Measurements from ENCODE around the gene LRRC37B. TPM values are rescaled to one million over a fixed set of nuclear protein-coding genes. Genes with fewer than 3 reads are reported as not detected.
A peak's percentile ranks its signal among the peaks of the same experiment; 100 is the strongest.
"Not testable (repeated sequence)": the region's sequence is repeated elsewhere in the genome, so short reads cannot be mapped to it uniquely, and the experiment has no call there.

The LRRC37B gene
- total RNA-seq, 1 donor from 2014 or later: 17.0 TPM

DNA sequence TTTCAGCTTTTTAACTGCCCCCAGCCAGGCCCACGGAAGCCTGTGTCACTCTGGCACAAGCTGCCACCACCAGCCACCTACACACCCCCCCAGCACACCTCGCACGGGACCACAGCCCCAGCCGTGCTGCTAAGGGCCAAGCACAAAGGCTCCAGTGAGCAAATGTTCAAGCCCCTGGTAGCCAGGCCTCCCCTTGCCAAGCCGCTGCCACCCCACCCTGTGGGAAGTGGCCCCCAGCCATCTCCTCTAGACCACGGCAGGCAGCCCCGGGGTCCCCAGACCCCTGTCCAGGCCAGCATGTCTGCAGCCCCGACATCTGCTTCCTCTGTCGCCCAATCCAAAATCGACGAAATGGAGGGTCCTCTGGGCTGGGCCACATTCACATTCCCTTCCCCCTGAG is 35.1 kb downstream of the LRRC37B start:
- DNase-seq: not testable (repeated sequence)

GRCh38 chr17:32045611-32046010 is 38.4 kb downstream of the LRRC37B start:
- not testable (repeated sequence) for DNase-seq

GRCh38 chr17:32047663-32048062 is 40.5 kb downstream of the LRRC37B start:
- DNase-seq: not testable (repeated sequence)

- not testable (repeated sequence) for DNase-seq
These were observed 47.8 kb downstream of the LRRC37B start for GRCh38 chr17:32054985-32055384.

DNA sequence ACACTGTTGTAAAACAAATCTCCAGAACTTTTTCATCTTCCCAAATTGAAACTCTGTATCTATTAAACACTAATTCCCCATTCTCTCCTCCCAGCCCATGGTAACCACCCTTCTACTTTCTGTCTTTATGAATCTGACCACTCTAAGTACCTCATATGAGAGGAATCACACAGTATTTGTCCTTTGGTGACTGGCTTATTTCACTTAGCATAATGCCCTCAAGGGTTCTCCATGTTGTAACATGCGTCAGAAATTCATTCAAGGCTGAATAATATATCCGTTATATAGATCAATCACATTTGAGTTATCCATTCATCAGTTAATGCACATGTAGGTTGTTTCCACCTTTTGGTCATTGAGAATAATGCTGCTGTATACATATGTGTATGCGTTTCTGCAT is 48.2 kb downstream of the LRRC37B start:
- not testable (repeated sequence) for DNase-seq

GRCh38 chr17:32056500-32056899 is 49.3 kb downstream of the LRRC37B start:
- DNase-seq: not testable (repeated sequence)

GRCh38 chr17:32057460-32058105 is 50.4 kb downstream of the LRRC37B start:
- DNase-seq: not testable (repeated sequence)

GRCh38 chr17:32060695-32061094 is 53.5 kb downstream of the LRRC37B start:
- not testable (repeated sequence) for DNase-seq

GRCh38 chr17:32061840-32062239 is 54.7 kb downstream of the LRRC37B start:
- not testable (repeated sequence) for DNase-seq

DNA sequence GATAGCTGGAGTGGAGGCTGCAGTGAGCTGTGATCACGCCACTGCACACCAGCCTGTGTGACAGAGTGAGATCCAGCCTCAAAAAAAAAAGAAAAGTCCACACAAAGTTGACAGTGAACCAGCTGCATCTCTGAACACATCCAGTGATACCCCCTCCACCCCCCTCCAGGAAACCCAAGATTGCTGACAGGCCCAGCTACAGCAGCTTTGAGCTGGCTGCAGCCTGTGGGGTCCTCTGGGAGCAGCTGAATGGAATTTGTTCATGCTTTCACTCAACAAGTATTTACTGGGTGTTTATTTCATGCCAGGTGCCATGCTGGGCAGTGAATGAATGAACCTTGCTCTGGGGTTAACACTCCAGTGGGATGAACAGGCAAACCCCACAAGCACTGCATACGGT is 56.9 kb downstream of the LRRC37B start:
- not testable (repeated sequence) for DNase-seq

DNA sequence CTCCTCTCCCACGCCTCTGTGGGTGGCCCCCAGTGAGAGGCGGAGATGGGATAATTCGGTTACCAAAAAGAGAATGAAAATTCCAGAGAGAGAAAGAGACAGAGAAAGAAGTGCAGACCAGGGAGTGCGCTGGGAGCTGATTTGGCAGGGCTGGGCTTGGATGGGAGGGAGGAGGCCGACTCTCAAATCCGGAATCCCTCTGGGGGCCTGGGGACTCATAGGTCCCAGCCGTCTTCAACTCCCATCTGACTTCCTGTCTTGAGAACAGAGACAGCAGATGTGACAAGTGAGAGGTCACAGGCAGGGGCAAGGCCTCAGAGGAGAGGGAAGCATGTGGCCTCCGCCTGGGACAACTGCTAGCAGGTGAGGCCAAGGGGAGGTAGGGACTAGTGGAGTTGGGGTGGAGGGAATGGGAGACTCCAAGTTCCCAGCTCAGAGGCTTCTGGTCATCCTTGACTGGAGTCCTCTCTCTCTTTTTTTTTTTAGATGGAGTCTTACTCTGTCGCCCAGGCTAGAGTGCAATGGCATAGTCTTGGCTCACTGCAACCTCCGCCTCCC is 59.0 kb downstream of the LRRC37B start:
- DNase-seq: not testable (repeated sequence)

DNA sequence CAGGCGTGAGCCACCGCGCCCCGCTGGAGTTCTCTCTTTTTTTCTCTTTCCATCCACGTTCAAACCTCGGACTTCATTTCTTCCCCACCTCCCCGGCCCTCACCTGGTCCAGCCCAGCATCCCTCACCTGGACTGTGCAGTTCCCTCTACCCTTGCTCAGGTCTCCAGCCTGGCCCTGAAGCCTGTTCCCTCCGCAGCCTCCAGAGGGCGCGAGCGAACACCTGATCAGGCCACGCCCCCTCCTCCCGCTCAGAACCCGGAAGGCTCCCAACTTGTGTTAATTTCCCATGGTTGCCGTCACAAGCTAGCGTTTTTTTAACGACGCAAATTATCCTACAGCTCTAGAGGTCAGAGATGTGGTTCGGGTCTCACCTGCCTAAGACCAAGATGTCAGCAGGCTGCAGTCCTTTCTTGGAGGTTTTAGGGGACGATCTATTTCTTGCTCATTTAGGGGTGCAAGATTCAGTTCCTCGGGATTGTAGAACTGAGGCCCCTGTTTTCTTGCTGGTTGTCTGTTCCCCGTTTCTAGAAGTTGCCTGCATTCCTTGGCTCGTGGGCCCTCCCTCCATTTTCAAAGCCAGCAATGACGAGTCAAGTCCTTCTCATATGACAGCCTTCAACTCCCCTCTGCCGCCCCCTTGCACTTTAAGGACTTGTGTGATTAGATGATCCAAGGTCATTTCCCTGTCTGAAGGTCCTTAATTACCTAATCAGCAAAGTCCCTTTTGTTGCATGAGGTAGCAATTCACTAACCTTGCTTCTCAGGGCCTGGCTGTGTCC is 59.9 kb downstream of the LRRC37B start:
- DNase-seq: peak; percentile 28

DNA sequence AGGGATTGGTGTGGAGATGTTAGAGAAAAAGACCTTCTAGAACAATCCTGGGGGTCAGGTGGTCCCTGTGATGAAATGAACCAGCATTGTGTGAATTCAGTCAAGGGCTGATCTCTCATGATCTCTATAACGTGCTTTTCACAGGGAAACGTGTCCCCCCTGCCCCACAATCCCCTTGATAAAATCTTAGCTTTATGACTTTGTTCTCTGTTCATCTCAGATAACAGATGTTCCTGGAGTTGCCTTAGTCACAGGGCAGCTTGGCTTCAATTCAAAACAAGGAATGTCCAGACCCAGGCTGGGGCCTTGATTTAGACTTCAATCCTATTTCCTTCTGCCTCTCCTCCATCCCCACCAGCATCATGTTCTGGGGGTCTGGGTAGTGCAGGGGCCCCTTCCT is 61.9 kb downstream of the LRRC37B start:
- peak; percentile 44 for DNase-seq

- not testable (repeated sequence) for DNase-seq
These were observed 64.8 kb downstream of the LRRC37B start for GRCh38 chr17:32071961-32072360.

DNA sequence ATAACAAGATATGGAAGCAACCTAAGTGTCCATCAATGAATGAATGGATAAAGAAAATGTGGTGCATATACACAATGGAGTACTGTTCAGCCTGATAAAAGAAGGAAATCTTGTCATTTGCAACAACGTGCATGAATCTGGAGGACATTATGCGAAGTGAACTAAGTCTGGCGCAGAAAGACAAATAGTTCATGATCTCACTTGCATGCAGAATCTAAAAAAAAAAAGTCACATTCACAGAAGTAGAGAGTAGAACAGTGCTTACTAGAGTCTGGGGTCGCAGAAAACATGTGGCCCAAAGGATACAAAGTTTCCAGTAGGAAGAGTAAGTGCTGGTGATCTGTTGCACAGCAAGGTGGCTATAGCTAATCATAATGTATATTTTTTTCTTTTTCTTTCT is 65.9 kb downstream of the LRRC37B start:
- not testable (repeated sequence) for DNase-seq

DNA sequence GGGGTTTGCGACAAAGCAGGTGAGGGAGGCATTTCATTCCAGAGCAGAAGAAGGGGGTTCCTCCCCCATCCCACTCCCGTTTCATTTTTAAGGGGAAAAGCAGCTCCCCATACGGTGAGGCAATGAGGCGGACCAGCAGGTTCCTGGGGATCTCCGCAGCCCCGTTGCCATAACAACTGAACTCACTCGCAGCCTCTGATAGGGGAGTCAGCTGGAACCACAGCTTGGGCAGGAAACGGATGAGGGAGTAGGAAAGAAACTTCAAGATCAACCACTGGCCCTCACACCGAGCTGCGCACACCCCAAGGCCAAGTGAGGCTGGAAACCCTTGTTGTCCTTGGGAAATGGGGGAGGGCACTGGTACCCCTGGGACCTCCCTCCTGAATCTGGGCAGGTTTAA is 72.6 kb downstream of the LRRC37B start:
- DNase-seq: peak; percentile 80

- DNase-seq: not testable (repeated sequence)
These were observed 76.4 kb downstream of the LRRC37B start for GRCh38 chr17:32083550-32083979.

- DNase-seq: not testable (repeated sequence)
These were observed 77.1 kb downstream of the LRRC37B start for GRCh38 chr17:32084003-32084941.

DNA sequence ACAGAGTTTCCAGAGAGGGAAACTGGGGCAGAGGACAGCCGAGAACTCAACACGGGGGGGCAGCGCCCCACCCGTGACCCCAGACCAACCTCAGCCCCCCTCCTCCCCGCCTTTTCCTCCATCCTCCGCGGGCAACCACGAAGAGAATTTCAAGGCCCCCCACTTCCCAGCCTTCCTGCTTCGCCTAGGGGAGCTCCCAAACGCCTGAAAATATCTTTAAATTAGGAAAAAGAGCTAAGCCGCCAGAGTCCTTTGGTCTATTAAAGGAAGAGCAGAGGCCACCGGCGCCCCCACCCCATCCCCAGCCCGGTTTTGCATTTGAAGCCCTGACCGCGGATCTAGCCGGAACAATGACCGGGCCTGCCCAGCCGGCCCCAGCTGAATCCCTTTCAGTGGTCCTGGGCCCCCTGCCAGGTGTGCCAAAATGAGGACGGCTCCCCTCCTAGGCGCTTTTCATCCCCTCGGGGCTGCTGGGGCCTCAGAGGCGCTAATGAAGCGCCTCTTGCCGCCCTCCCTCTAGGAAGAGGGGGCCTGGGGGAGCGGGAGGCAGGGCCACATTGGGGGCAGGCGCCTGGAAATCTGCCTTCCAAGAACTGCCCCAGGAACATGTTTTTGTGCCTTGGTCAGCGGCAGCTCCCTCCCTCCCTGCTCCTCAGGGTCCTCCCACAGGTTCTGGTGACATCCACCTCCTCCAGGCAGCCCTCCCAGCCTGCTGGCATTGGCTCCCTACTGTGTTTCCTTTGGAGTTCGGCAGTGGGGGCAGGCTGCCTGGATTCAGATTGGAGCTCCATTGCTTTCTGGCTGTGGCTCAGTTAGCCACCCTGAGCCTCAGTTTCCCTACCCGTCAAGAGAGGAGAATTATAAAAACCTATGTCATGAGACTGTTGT is 78.0 kb downstream of the LRRC37B start:
- DNase-seq: not testable (repeated sequence)

DNA sequence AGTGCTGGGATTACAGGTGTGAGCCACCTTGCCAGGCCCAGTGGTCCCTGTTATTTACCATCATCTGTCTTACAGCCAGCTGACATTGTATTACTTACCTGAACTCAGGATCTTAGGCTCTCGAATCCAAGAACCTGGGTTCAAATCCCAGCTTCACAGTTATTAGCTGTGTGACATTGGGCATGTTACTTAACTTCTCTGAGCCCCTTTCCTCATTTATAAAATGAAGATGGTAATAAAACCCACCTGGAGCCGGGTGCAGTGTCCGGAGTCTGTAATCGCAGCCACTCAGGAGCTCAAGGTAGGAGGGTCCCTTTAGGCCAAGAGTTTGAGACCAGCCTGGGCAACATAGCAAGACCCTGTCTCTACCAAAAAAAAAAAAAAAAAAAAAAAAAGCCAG is 79.7 kb downstream of the LRRC37B start:
- DNase-seq: not testable (repeated sequence)

DNA sequence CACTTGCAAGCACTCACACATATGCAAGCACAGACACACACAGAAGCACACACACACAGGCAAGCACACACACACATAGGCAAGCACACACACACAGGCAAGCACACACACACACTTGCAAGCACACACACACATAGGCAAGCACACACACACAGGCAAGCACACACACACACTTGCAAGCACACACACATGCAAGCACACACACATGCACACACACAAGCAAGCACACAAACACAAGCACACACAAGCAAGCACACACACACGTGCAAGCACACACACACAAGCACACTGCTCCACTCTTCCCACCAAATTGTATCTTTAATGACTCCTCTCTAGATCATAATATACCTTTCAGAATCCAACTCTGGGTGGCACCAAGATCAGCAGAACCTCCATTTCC is 84.9 kb downstream of the LRRC37B start:
- not testable (repeated sequence) for DNase-seq

Data from dermis blood vessel endothelial cell (primary cell).